ENCODE results near the gene CHAF1A.
A peak's percentile ranks its signal among the peaks of the same experiment; 100 is the strongest.

DNA sequence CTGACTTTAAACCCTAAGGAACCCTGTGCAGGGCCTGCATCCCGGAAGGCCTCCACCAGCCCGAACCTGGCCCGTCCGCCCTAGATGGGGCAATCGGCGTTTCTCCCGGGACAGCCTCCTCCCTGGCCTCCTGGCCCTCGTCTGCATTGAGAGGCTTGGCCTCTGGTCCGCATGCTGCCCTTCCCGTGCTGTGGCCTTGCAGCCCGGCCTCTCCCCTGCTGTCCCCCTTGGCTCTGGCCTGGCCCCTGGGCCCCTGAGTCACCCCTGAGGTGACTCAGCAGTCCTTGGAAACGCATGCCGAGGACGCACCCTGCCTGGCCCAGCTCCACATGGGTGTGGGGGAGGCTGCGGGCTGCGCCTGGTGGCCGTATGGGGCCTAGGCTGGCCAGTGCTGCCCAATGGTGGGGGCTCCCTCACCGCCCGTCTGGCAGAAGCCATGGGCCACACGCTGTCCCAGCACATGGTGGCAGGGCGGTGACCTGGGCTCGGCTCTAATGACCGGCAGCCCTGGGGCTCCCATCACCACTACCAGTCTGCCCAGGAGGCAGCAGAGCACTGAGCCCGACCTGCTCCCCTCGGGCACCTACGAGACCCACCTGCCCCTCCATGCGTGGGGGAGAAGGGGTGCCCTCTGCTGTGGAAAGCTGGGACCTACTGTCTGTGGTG, 27.8 kb upstream of the CHAF1A start:
- TF ChIP-seq, protein P1, sequence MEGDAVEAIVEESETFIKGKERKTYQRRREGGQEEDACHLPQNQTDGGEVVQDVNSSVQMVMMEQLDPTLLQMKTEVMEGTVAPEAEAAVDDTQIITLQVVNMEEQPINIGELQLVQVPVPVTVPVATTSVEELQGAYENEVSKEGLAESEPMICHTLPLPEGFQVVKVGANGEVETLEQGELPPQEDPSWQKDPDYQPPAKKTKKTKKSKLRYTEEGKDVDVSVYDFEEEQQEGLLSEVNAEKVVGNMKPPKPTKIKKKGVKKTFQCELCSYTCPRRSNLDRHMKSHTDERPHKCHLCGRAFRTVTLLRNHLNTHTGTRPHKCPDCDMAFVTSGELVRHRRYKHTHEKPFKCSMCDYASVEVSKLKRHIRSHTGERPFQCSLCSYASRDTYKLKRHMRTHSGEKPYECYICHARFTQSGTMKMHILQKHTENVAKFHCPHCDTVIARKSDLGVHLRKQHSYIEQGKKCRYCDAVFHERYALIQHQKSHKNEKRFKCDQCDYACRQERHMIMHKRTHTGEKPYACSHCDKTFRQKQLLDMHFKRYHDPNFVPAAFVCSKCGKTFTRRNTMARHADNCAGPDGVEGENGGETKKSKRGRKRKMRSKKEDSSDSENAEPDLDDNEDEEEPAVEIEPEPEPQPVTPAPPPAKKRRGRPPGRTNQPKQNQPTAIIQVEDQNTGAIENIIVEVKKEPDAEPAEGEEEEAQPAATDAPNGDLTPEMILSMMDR (conservative IDR thresholded peaks at IDR 0.05; ENCODE audit: low read depth in 2 of 2), result peak in 1 of 2 experiments; percentile 24; a peak in 1 of 4 replicates
- TF ChIP-seq EZH2 (IDR thresholded peaks at IDR 0.05; ENCODE audit: low read depth, unreplicated experiment), result no peak
- TF ChIP-seq POLR2AphosphoS5 (IDR thresholded peaks at IDR 0.05; ENCODE audit: low read depth), result no peak
- TF ChIP-seq REST (IDR thresholded peaks at IDR 0.05; ENCODE audit: unreplicated experiment), result no peak
- no peak for TF ChIP-seq CREB1 (CRISPR knock-in tag; IDR thresholded peaks at IDR 0.05; ENCODE audit: low read depth)
- no peak for TF ChIP-seq ETS1 (IDR thresholded peaks at IDR 0.05)
- TF ChIP-seq ZNF331 (CRISPR knock-in tag; IDR thresholded peaks at IDR 0.05; ENCODE audit: low read depth), result no peak
- TF ChIP-seq EZH2phosphoT487 (IDR thresholded peaks at IDR 0.05; ENCODE audit: unreplicated experiment), result no peak
- TF ChIP-seq JUNB (IDR thresholded peaks at IDR 0.05; ENCODE audit: unreplicated experiment), result no peak
- TF ChIP-seq ZNF114 (CRISPR knock-in tag; IDR thresholded peaks at IDR 0.05), result no peak

Data from GM23338 (cell line).